Breast epithelium (tissue), 4 donors: ENCODE measurements around the gene CCDC9. TPM values are rescaled to one million over a fixed set of nuclear protein-coding genes. Genes with fewer than 3 reads are reported as not detected.
A peak's percentile ranks its signal among the peaks of the same experiment; 100 is the strongest.
"Not testable (repeated sequence)": the region's sequence is repeated elsewhere in the genome, so short reads cannot be mapped to it uniquely, and the experiment has no call there.

Experiments used
- DNase-seq, 2 donors: peaks; one replicate each; pipeline ENCODE4 v3.0.0-alpha.2; 2019; ENCODE audit warnings: low spot score in 2 of 2
- H3K27ac ChIP-seq, 2 donors: fragments of 200-600 bp; sonication (generic) in 1 of 2; one replicate each; pipeline ENCODE4 v1.5.1; 2016 to 2019; ENCODE audit warnings: mild to moderate bottlenecking in 1 of 2
- H3K27me3 ChIP-seq, 2 donors: fragments of 200-600 bp; sonication (generic) in 1 of 2; one replicate each; pipeline versions ENCODE4 v1.5.1 to v1.6.0; 2017 to 2019; ENCODE audit warnings: control low read depth in 1 of 2, mild to moderate bottlenecking in 1 of 2
- H3K36me3 ChIP-seq: fragments of 200-600 bp; one replicate; pipeline ENCODE4 v1.5.1; 2019
- H3K4me1 ChIP-seq, 2 donors: fragments of 200-600 bp; sonication (generic); one replicate each; pipeline ENCODE4 v1.5.1; 2016 to 2019; ENCODE audit warnings: control low read depth in 1 of 2
- H3K4me3 ChIP-seq, 3 donors: fragments of 200-600 bp; sonication (generic); 1 replicate in 2 of 3; 2 replicates in 1 of 3; pipeline ENCODE4 v1.5.1; 2016 to 2019; ENCODE audit warnings: mild to moderate bottlenecking in 3 of 3, moderate library complexity in 2 of 3
- H3K9me3 ChIP-seq, 2 donors: fragments of 200-600 bp; sonication (generic) in 1 of 2; one replicate each; pipeline ENCODE4 v1.5.1; 2016 to 2019; ENCODE audit warnings: control low read depth in 1 of 2
- CTCF ChIP-seq, 3 donors: fragments of 450-650 bp; IDR thresholded peaks; one replicate each; pipeline ENCODE4 v1.5.1; 2016 to 2017; ENCODE audit warnings: antibody characterized with exemption in 3 of 3, mild to moderate bottlenecking in 3 of 3, moderate library complexity in 3 of 3
- POLR2A ChIP-seq: fragments of 450-650 bp; IDR thresholded peaks from one replicate; pipeline ENCODE4 v1.6.1; 2016; ENCODE audit warnings: antibody characterized with exemption, mild to moderate bottlenecking, moderate library complexity
- POLR2AphosphoS5 ChIP-seq, 3 donors: sonication (generic); formaldehyde crosslinking; IDR thresholded peaks; one replicate each; pipeline ENCODE4 v1.6.1; 2017; ENCODE audit warnings: antibody characterized with exemption in 3 of 3
- intact Hi-C: fragments of 100-400 bp; cut with DNase I; formaldehyde crosslinking; loops from one replicate; pipeline ENCODE4 v1.15.1; 2023; ENCODE audit warnings: low total_unique reads
- total RNA-seq, 3 donors: library from RNA; depleted of rRNA; stranded (reverse); fragments of >200 nt; gene quantifications; one replicate each; pipeline ENCODE4 v1.1.0, GENCODE V29; 2016

CCDC9 gene
- total RNA-seq, 3 donors from 2014 or later: 9.4 to 15.1 (median 14.8) TPM

- peak overlapping the region; percentile 94 to 97 for H3K27ac ChIP-seq
- TF ChIP-seq POLR2A (no peak), POLR2AphosphoS5 (IDR thresholded peaks at IDR 0.05) (no peak), CTCF (IDR thresholded peaks at IDR 0.05) (no peak)
- DNase-seq: no peak
Measured at GRCh38 chr19:47258434-47258833, 2.1 kb downstream of the CCDC9 start.

DNA sequence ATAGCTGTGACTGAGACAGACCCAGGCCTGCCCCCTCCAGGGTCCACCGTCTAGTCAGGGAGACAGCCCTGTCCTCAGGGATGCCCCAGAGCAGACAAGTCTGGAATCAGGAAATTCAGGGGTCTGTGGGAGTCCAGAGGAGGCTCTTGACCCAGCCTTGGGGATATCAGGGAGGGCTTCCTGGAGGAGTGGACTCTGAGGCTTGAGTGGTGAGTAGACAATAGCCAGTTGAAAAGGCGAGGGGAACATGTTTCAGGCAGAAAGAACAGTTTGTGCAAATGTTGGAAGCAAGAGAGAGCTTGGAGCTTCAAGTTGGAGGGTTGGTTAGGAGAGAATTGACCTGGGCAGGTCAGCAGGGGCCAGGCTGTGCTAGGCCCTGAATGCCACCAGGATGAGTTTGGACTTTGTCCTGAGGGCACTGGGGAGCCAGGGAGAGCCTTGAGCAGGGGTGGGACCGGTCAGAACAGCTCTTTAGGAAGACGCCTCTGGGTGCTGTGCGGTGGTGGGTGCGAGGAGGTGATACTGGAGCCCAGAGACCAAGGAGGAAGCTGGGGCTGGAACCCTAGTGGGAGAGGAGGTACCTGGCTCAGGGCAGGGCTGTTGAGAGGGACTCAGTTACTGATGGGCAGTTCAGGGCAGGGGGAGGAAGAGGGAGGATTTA is 2.7 kb downstream of the CCDC9 start:
- Histone ChIP-seq H3K4me3 (peak overlapping the region in 1 of 3 donors; percentile 67), H3K27me3 (no peaks in the 10 kb centered on the region), H3K9me3 (no peaks in the 10 kb centered on the region), H3K4me1 (peaks cover 4 to 13% of the 10 kb centered on the region in 2 donors), H3K36me3 (no peaks in the 10 kb centered on the region), H3K27ac (peak overlapping the region; percentile 94 to 97)
- DNase-seq: no peak
- TF ChIP-seq POLR2A (no peak), CTCF (IDR thresholded peaks at IDR 0.05) (no peak), POLR2AphosphoS5 (IDR thresholded peaks at IDR 0.05) (no peak)
- intact Hi-C loops: no loop called here

More at GRCh38 chr19:47258434-47258833, 2.1 kb downstream of the CCDC9 start:
- Histone ChIP-seq H3K9me3 (no peaks in the 10 kb centered on the region), H3K4me1 (peaks cover 4 to 13% of the 10 kb centered on the region in 2 donors), H3K27me3 (no peaks in the 10 kb centered on the region), H3K4me3 (peak overlapping the region in 2 of 3 donors; percentile 64 to 67), H3K36me3 (no peaks in the 10 kb centered on the region)
- intact Hi-C loops: no loop called here

- intact Hi-C loops: no loop called here
- H3K4me3 ChIP-seq: no peak overlapping the region
- no peak overlapping the region for H3K27ac ChIP-seq
- TF ChIP-seq POLR2AphosphoS5 (IDR thresholded peaks at IDR 0.05): no peak
- H3K36me3 ChIP-seq: no peaks in the 10 kb centered on the region
- no peaks in the 10 kb centered on the region for H3K9me3 ChIP-seq
- no peaks in the 10 kb centered on the region for H3K27me3 ChIP-seq
- DNase-seq: no peak
- peaks cover 4 to 13% of the 10 kb centered on the region in 2 donors for H3K4me1 ChIP-seq
Measured at GRCh38 chr19:47260476-47260875, 4.2 kb downstream of the CCDC9 start.

GRCh38 chr19:47261946-47262793 is 5.8 kb downstream of the CCDC9 start:
- H3K36me3 ChIP-seq, intact Hi-C loops, H3K4me1 ChIP-seq, H3K27me3 ChIP-seq, H3K4me3 ChIP-seq, H3K27ac ChIP-seq, DNase-seq, H3K9me3 ChIP-seq: not testable (repeated sequence)

DNA sequence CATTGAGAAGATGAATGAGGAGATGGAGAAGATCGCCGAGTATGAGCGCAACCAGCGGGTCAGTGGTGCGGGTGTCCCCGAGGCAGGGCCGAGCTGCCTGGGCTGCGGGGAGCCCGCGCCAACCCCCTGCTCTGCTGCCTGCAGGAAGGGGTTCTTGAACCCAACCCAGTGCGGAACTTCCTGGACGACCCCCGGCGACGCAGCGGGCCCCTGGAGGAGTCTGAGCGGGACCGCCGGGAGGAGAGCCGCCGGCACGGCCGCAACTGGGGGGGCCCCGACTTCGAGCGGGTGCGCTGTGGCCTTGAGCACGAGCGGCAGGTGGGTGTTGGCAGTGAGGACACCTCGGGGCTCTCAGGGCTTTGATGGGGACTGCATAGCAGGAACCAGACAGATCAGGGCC is 8.3 kb downstream of the CCDC9 start:
- no peaks in the 10 kb centered on the region for H3K4me1 ChIP-seq
- intact Hi-C loops: no loop called here
- TF ChIP-seq CTCF (IDR thresholded peaks at IDR 0.05) (no peak), POLR2AphosphoS5 (IDR thresholded peaks at IDR 0.05) (no peak), POLR2A (no peak)

DNA sequence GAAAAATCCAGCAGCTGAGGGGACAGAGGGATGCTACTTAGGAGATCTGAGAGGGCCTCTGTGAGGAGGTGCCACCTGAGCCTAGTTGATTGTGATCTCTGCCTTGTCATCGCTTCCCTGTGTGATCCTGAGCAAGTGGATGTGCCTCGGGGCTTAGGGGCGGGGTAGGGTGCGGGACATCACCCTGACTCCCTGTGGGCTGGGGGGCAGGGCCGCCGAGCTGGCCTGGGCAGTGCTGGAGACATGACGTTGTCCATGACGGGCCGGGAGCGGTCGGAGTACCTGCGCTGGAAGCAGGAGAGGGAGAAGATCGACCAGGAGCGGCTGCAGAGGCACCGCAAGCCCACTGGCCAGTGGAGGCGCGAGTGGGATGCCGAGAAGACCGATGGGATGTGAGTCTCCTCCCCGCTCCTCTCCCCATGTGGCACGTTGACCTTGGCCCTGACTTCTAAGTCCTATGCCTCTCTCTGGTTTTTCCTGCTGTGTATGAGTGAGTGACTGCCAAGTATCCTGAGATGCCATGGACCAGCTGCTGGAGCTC is 10.1 kb downstream of the CCDC9 start:
- Histone ChIP-seq H3K4me1 (no peaks in the 10 kb centered on the region), H3K9me3 (no peaks in the 10 kb centered on the region), H3K36me3 (no peaks in the 10 kb centered on the region), H3K4me3 (no peak overlapping the region), H3K27me3 (no peaks in the 10 kb centered on the region), H3K27ac (no peak overlapping the region)
- no peak for TF ChIP-seq CTCF (IDR thresholded peaks at IDR 0.05)
- no peak for TF ChIP-seq POLR2AphosphoS5 (IDR thresholded peaks at IDR 0.05)
- TF ChIP-seq POLR2A: no peak
- intact Hi-C loops: no loop called here
- DNase-seq: no peak

More for the DNA sequence above, 8.3 kb downstream of the CCDC9 start:
- Histone ChIP-seq H3K27ac (no peak overlapping the region), H3K27me3 (no peaks in the 10 kb centered on the region), H3K36me3 (no peaks in the 10 kb centered on the region), H3K4me3 (no peak overlapping the region), H3K9me3 (no peaks in the 10 kb centered on the region)
- no peak for DNase-seq
